ENCODE measurements around the gene CCDC107.

Gene CCDC107

GRCh38 chr9:35697486-35697885 lies 39.4 kb downstream of the CCDC107 start:
- no peak overlapping the region for H3K4me3 ChIP-seq (ENCODE audit: low read depth, low read length)
- TF ChIP-seq CTCF (IDR thresholded peaks at IDR 0.05; ENCODE audit: low read depth, low read length): no peak
- H3K36me3 ChIP-seq: peaks cover 55% of the 10 kb centered on the region
- no peaks in the 10 kb centered on the region for H3K4me1 ChIP-seq
- no peak for DNase-seq
- no peaks in the 10 kb centered on the region for H3K27me3 ChIP-seq
- no peaks in the 10 kb centered on the region for H3K9me3 ChIP-seq

GRCh38 chr9:35698231-35698630 lies 40.1 kb downstream of the CCDC107 start:
- no peak for DNase-seq
- Histone ChIP-seq H3K9me3 (no peaks in the 10 kb centered on the region), H3K4me3 (ENCODE audit: low read depth, low read length) (no peak overlapping the region), H3K27me3 (no peaks in the 10 kb centered on the region), H3K36me3 (peaks cover 61% of the 10 kb centered on the region), H3K4me1 (no peaks in the 10 kb centered on the region)
- TF ChIP-seq CTCF (IDR thresholded peaks at IDR 0.05; ENCODE audit: low read depth, low read length): no peak

- no peaks in the 10 kb centered on the region for H3K4me1 ChIP-seq
- no peaks in the 10 kb centered on the region for H3K9me3 ChIP-seq
- TF ChIP-seq CTCF (IDR thresholded peaks at IDR 0.05; ENCODE audit: low read depth, low read length): no peak
- no peak overlapping the region for H3K4me3 ChIP-seq (ENCODE audit: low read depth, low read length)
- H3K27me3 ChIP-seq: no peaks in the 10 kb centered on the region
- no peak for DNase-seq
- H3K36me3 ChIP-seq: peaks cover 79% of the 10 kb centered on the region
Observed at GRCh38 chr9:35700031-35700430, 41.9 kb downstream of the CCDC107 start.

- no peak for DNase-seq
- H3K9me3 ChIP-seq: no peaks in the 10 kb centered on the region
- no peak overlapping the region for H3K4me3 ChIP-seq (ENCODE audit: low read depth, low read length)
- peaks cover 88% of the 10 kb centered on the region for H3K36me3 ChIP-seq
- no peaks in the 10 kb centered on the region for H3K27me3 ChIP-seq
- H3K4me1 ChIP-seq: no peaks in the 10 kb centered on the region
- TF ChIP-seq CTCF (IDR thresholded peaks at IDR 0.05; ENCODE audit: low read depth, low read length): no peak
Observed at GRCh38 chr9:35700942-35701341, 42.9 kb downstream of the CCDC107 start.

- H3K4me1 ChIP-seq: no peaks in the 10 kb centered on the region
- DNase-seq: no peak
- peaks cover 98% of the 10 kb centered on the region for H3K36me3 ChIP-seq
- TF ChIP-seq CTCF (IDR thresholded peaks at IDR 0.05; ENCODE audit: low read depth, low read length): no peak
- H3K27me3 ChIP-seq: no peaks in the 10 kb centered on the region
- H3K4me3 ChIP-seq (ENCODE audit: low read depth, low read length): no peak overlapping the region
- no peaks in the 10 kb centered on the region for H3K9me3 ChIP-seq
Observed at GRCh38 chr9:35702696-35703095, 44.6 kb downstream of the CCDC107 start.

GRCh38 chr9:35703906-35704672 lies 46.0 kb downstream of the CCDC107 start:
- Histone ChIP-seq H3K9me3 (no peaks in the 10 kb centered on the region), H3K36me3 (peaks cover 98% of the 10 kb centered on the region), H3K4me1 (no peaks in the 10 kb centered on the region), H3K27me3 (no peaks in the 10 kb centered on the region), H3K4me3 (ENCODE audit: low read depth, low read length) (no peak overlapping the region)
- TF ChIP-seq CTCF (IDR thresholded peaks at IDR 0.05; ENCODE audit: low read depth, low read length): no peak
- no peak for DNase-seq
